HG03108 (cell line): ENCODE results near the gene STK38L.

Source experiments
- ATAC-seq: cut with Tn5 transposase; IDR thresholded peaks from one replicate; pipeline ENCODE4 v1.9.1; 2021; ENCODE audit warnings: moderate library complexity; ENCODE audit not compliant: unreplicated experiment

STK38L gene

DNA sequence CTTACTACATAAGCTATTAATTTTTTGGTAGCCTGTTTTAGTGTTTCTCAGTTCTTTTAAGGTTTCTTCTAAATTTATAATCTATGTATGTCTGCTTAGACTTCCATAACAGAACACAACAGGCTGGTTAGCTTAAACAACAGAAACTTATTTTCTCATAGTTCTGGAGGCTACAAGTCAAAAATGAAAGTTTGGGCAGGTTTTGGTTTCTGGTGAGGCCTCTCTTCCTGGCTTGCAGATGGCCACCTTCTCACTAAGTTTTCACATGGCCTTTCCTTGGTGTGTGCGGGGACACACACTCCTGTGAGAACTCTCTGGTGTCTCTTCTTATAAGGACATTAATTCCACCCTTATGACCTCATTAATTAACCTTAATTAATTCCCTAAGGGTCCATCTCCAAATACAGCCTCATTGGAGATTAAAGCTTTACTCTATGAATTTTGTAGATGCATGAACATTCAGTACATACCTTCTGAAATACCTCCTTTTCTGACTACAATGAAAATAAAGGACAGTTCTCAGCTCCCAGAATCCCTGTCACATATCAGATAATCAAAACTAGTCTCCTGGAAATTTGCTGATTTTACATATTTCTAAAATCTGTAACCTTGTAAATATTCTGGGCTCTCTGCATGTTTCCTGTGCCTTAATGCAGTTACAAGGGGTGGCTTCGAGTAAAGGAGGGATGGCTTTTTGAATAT lies 65.4 kb downstream of the STK38L start:
- ATAC-seq, result no peak

- no peak for ATAC-seq
Observed at GRCh38 chr12:27309995-27310315, 65.9 kb downstream of the STK38L start.

DNA sequence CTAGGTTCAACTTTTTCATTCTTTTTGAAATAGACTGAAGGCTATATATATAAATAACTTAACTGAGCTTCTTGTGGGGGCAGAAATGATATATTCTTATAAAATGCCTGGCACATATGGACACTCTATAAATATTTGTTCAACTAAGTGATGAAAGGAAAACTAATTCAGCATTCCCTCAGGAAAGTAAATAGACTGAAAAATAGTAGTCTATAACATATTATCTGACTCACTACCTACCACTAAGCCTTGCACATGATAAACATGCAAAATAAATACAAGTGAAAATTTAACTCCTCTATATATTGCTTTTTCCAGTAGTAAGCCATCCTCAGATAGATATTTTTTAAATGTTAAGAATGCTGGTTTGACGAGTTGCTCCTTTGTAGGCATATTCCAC lies 72.9 kb downstream of the STK38L start:
- no peak for ATAC-seq

DNA sequence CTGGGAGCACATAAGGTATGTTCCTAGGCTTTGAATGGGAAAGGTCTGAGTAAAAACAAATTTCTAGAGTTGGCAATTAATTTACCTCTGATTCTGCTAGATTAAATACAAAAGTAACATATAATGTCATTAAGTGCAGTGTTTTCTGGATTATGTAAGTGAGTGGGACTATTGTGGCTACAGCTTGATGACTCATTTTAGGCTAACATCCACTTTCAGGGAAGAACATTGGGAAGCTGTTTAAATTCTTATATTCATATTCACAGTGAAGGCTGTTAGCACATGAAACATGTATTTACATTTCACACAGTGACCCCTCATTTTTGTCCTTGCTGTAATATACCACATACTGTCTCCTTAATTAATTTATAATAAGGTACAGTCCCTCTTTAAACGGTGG lies 75.3 kb downstream of the STK38L start:
- no peak for ATAC-seq

DNA sequence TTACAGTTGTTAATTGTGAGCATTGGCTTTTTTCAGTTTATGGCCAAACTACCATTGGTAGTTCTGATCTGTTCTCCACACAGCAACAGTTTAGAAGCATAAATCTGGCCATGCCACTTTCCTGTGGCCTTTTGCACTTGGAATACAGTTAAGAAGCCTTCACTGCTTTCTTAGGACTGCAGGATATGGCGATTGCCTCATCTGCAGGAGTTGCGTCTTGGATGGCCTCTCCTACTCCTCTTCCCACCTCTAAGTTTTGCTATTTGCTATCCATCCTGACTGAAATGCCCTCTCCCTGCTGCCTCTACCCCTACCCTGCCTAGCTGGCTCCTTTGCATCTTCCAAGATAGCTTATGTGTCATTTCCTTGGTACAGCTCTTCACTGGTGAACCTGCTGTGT lies 75.8 kb downstream of the STK38L start:
- no peak for ATAC-seq

- ATAC-seq, result no peak
Observed at GRCh38 chr12:27324530-27324929, 80.4 kb downstream of the STK38L start.

DNA sequence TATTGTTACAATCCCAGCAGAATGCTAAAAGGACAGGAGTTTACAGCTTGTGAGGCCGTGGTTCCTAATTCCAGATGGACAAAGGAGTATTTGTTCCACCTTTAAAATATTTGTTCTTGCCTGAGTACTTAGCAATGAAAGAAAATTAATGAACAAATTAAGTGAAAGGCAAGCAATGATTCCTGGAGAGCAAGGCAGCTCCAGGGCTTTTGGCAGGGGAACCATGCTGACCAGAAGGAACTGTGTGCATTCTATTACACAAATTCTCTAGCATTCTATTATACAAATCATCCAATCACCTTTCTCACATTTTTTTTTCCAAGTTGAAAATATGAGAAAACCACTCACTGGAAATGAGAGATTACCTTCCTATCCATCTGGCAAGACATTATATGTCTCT lies 86.8 kb downstream of the STK38L start:
- no peak for ATAC-seq

- peak; percentile 42 for ATAC-seq
Observed at GRCh38 chr12:27331291-27331926, 87.3 kb downstream of the STK38L start.

- no peak for ATAC-seq
Observed at GRCh38 chr12:27331927-27332324, 87.8 kb downstream of the STK38L start.

- no peak for ATAC-seq
Observed at GRCh38 chr12:27332407-27332713, 88.3 kb downstream of the STK38L start.

GRCh38 chr12:27332714-27333402 lies 88.8 kb downstream of the STK38L start, which contains the start of gene BMAL2:
Gene BMAL2 (plus strand): TSS chr12:27332836. CDS start chr12:27333073, 237 bp downstream.
- peak; percentile 25 for ATAC-seq

GRCh38 chr12:27333403-27334009 lies 89.4 kb downstream of the STK38L start:
- peak; percentile 8 for ATAC-seq

DNA sequence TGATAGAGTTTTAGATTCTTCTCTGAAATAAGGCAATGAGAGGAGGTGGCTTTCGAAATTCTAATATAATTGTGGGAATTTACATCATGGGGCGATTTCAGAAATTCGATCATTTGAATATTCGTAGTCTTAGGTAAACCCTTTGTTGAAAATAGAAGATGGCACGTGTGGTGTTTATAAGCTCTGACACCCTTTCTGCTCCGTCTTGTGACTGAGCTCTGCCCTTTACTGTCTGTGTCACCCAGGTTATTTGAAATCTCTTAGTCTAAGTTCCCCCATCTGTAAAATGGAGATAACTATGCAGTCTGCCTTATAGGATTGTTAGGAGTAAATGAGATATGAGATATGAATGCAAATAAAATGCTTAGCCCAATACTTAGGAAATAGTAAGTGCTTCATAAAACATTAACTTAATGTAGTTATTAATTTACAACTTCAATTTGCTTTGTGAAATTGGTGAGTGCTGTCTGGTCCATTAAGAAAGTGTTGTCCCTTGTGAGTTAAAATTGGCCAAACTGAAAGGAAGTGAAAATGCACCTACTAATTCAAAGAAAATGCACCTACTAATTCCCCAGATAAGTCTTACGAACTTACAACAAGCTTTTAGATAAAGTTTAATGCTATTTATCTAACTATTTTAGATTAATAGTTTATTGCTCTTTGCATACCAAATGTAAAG lies 90.1 kb downstream of the STK38L start:
- peak; percentile 15 for ATAC-seq

- ATAC-seq, result no peak
Observed at GRCh38 chr12:27334721-27335082, 90.6 kb downstream of the STK38L start.

- no peak for ATAC-seq
Observed at GRCh38 chr12:27335364-27336281, 91.5 kb downstream of the STK38L start.

- no peak for ATAC-seq
Observed at GRCh38 chr12:27336282-27336653, 92.2 kb downstream of the STK38L start.

- ATAC-seq, result no peak
Observed at GRCh38 chr12:27337376-27337775, 93.3 kb downstream of the STK38L start.

- ATAC-seq, result no peak
Observed at GRCh38 chr12:27338473-27338872, 94.4 kb downstream of the STK38L start.

GRCh38 chr12:27340971-27341370 lies 96.9 kb downstream of the STK38L start:
- ATAC-seq, result no peak

GRCh38 chr12:27342536-27342935 lies 98.5 kb downstream of the STK38L start:
- ATAC-seq, result no peak
